ENCODE data around the gene FYN. TPM values are rescaled to one million over a fixed set of nuclear protein-coding genes. Genes with fewer than 3 reads are reported as not detected.

Gene FYN
- total RNA-seq, 1 experiment from 2014 or later = 18.5 TPM

DNA sequence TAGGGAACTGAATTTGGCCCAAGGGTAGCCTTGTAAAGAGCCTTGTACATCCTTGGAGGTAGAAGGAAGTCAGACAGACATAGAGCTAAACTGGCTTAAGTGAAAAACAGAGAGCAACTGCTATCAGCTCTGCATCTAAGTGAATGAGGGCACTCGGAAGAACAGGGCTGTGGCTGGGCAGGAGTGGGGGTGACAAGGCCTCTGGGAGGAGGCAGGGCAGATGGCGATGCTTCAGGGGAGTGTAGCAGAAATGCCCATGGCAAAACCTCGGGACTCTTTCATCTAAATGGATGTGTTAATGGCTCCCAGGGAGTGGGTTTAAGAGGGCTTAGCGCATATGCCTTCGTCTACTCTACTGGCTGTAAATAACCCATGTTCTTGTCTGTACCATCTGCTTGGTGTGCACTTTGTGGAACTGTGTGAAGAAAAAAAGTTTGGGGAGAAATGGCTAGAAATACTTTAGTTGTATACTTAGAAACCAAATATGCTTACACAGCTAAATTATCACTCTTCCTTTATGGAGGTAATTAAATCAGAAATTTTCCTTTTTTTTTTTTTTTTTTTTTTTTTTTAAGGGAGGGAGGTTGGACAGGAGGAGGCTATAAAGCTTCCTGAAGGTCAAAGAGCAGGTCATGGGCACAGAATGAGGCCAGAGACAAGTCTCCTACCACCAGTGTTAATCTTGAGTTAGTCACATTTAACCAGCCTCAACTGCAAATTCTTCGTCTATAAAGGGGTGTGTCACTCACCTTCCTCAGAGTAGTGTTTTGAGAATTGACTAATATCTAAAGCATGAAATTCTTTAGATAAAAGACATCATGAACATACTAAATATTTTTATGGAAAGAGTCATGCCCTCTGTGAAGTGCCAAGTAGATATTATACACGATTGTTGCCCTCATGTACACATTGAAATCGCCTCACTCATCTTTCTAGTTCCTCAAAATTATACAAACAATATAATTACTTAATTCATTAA lies 60.9 kb downstream of the FYN start:
- no TSS peak for BruUV-seq (replicated peaks)
- Histone ChIP-seq H3K9me2 (ENCODE audit: insufficient read depth) (no peaks in the 10 kb centered on the region), H3K36me3 (ENCODE audit: control insufficient read depth in 1 of 2, insufficient read depth in 2 of 2, low read length in 2 of 2) (no peaks in the 10 kb centered on the region), H3K27ac (ENCODE audit: low read depth, low read length) (no peak overlapping the region), H3K79me2 (ENCODE audit: insufficient read depth, low read length) (no peaks in the 10 kb centered on the region), H4K20me1 (ENCODE audit: insufficient read depth) (no peaks in the 10 kb centered on the region), H3K9ac (ENCODE audit: low read length) (no peak overlapping the region), H3K4me2 (ENCODE audit: low read length) (0 out of 2 replicates have a peak overlapping the region, but pooled peaks have one; percentile 2), H3K4me3 (replicated peaks in 1 of 2; ENCODE audit: low read depth in 1 of 2, low read length in 2 of 2) (no peak overlapping the region), H3K4me1 (ENCODE audit: control insufficient read depth in 1 of 2, insufficient read depth in 2 of 2, low read length in 2 of 2) (peaks cover 0 to 17% of the 10 kb centered on the region in 2 experiments; a peak in 2 of 4 replicates), H2AFZ (ENCODE audit: low read depth, low read length, poor library complexity, severe bottlenecking) (no peak overlapping the region), H3K27me3 (ENCODE audit: insufficient read depth, low read length) (no peaks in the 10 kb centered on the region), H3K9me3 (ENCODE audit: control insufficient read depth in 1 of 2, insufficient read depth in 1 of 2, low read depth in 1 of 2, low read length in 2 of 2) (no peaks in the 10 kb centered on the region)
- TF ChIP-seq, protein P1, sequence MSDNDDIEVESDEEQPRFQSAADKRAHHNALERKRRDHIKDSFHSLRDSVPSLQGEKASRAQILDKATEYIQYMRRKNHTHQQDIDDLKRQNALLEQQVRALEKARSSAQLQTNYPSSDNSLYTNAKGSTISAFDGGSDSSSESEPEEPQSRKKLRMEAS (IDR thresholded peaks at IDR 0.05) = no peak
- TF ChIP-seq SIN3A (IDR thresholded peaks at IDR 0.05; ENCODE audit: low read depth) (no peak), TCF7L2 (IDR thresholded peaks at IDR 0.05; ENCODE audit: borderline replicate concordance, extremely low read depth, insufficient read depth, insufficient read length) (no peak), ZNF274 (IDR thresholded peaks at IDR 0.05; ENCODE audit: low read depth, low read length) (no peak), ZFX (IDR thresholded peaks at IDR 0.05) (no peak)
- TF ChIP-seq, protein P2, sequence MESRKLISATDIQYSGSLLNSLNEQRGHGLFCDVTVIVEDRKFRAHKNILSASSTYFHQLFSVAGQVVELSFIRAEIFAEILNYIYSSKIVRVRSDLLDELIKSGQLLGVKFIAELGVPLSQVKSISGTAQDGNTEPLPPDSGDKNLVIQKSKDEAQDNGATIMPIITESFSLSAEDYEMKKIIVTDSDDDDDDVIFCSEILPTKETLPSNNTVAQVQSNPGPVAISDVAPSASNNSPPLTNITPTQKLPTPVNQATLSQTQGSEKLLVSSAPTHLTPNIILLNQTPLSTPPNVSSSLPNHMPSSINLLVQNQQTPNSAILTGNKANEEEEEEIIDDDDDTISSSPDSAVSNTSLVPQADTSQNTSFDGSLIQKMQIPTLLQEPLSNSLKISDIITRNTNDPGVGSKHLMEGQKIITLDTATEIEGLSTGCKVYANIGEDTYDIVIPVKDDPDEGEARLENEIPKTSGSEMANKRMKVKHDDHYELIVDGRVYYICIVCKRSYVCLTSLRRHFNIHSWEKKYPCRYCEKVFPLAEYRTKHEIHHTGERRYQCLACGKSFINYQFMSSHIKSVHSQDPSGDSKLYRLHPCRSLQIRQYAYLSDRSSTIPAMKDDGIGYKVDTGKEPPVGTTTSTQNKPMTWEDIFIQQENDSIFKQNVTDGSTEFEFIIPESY (IDR thresholded peaks at IDR 0.05; ENCODE audit: extremely low read depth, insufficient replicate concordance, low read length) = no peak
- TF ChIP-seq, protein P3, sequence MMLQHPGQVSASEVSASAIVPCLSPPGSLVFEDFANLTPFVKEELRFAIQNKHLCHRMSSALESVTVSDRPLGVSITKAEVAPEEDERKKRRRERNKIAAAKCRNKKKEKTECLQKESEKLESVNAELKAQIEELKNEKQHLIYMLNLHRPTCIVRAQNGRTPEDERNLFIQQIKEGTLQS (IDR thresholded peaks at IDR 0.05) = no peak
- TF ChIP-seq, protein P4, sequence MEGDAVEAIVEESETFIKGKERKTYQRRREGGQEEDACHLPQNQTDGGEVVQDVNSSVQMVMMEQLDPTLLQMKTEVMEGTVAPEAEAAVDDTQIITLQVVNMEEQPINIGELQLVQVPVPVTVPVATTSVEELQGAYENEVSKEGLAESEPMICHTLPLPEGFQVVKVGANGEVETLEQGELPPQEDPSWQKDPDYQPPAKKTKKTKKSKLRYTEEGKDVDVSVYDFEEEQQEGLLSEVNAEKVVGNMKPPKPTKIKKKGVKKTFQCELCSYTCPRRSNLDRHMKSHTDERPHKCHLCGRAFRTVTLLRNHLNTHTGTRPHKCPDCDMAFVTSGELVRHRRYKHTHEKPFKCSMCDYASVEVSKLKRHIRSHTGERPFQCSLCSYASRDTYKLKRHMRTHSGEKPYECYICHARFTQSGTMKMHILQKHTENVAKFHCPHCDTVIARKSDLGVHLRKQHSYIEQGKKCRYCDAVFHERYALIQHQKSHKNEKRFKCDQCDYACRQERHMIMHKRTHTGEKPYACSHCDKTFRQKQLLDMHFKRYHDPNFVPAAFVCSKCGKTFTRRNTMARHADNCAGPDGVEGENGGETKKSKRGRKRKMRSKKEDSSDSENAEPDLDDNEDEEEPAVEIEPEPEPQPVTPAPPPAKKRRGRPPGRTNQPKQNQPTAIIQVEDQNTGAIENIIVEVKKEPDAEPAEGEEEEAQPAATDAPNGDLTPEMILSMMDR (IDR thresholded peaks at IDR 0.05 in 2 of 3, conservative IDR thresholded peaks at IDR 0.05 in 1 of 3; ENCODE audit: borderline replicate concordance in 1 of 3, insufficient read depth in 1 of 3, low read depth in 2 of 3, low read length in 2 of 3) = no peak
- RAD21 ChIA-PET (ENCODE audit: low non-redundant PET in 1 of 2, low total read pairs in 2 of 2, uncharacterized antibody in 2 of 2, unreplicated experiment in 2 of 2) = no interaction called here
- no peak; the same call in 1 of the 2 replicates for ATAC-seq
- CTCF ChIA-PET = no interaction called here
- POLR2A ChIA-PET = no interaction called here
- intact Hi-C loops (cut with micrococcal nuclease) = no loop called here
- DNase-seq (ENCODE audit: low read depth, low spot score) = no peak
